H1 (cell line): ENCODE measurements around the gene FGF4. TPM values are rescaled to one million over a fixed set of nuclear protein-coding genes. Genes with fewer than 3 reads are reported as not detected.

Source experiments
- CTCF ChIA-PET: fragments of 300-600 bp; sonication (Branson Sonifier 250); formaldehyde crosslinking; loops from one replicate; lab custom pipeline; 2021; ENCODE audit not compliant: partially characterized antibody; lab: Charles Lee
- POLR2A ChIA-PET: fragments of 300-600 bp; sonication (Branson Sonifier 250); formaldehyde crosslinking; loops from one replicate; lab custom pipeline; 2021; ENCODE audit warnings: inconsistent platforms; ENCODE audit not compliant: partially characterized antibody; lab: Charles Lee
- DNase-seq, 2 experiments: peaks; one replicate each; pipeline versions ENCODE4 v3.0.0 to v3.0.0-alpha.2; 2010 to 2022; ENCODE audit warnings: low spot score in 2 of 2, low read depth in 1 of 2, mixed read lengths in 1 of 2
- FAIRE-seq: peaks from 2 replicates; lab custom pipeline; 2011; peaks lifted over from hg19 to GRCh38; lab: Jason Lieb, UNC
- H2AFZ ChIP-seq: 2 replicates; pipeline ENCODE4 v1.8.1; 2012; ENCODE audit warnings: low read length, inconsistent platforms
- H2AK5ac ChIP-seq: 2 replicates; pipeline ENCODE4 v1.6.1; 2013; ENCODE audit warnings: low read depth, low read length
- H2BK120ac ChIP-seq: replicated peaks from 2 replicates; pipeline ENCODE3; 2013; ENCODE audit warnings: low read depth, low read length, inconsistent platforms
- H2BK12ac ChIP-seq: 2 replicates; pipeline ENCODE4 v1.6.1; 2013; ENCODE audit warnings: low read depth, low read length
- H2BK15ac ChIP-seq: 2 replicates; pipeline ENCODE4 v1.6.1; 2013; ENCODE audit warnings: low read length
- H2BK20ac ChIP-seq: 2 replicates; pipeline ENCODE4 v1.6.1; 2013; ENCODE audit warnings: low read length
- H2BK5ac ChIP-seq: 2 replicates; pipeline ENCODE4 v1.6.1; 2013; ENCODE audit warnings: low read depth, low read length
- H3K14ac ChIP-seq: 2 replicates; pipeline ENCODE4 v1.6.1; 2013; ENCODE audit warnings: inconsistent platforms; ENCODE audit not compliant: insufficient read length
- H3K18ac ChIP-seq: 2 replicates; pipeline ENCODE4 v1.6.1; 2013; ENCODE audit warnings: low read length; ENCODE audit errors: extremely low read depth
- H3K23ac ChIP-seq: 2 replicates; pipeline ENCODE4 v1.6.1; 2013; ENCODE audit warnings: inconsistent platforms; ENCODE audit not compliant: insufficient read length
- H3K23me2 ChIP-seq: 2 replicates; pipeline ENCODE4 v1.6.1; 2013; ENCODE audit warnings: low read depth, low read length
- H3K27ac ChIP-seq: 2 replicates; pipeline ENCODE4 v1.6.1; 2011; ENCODE audit warnings: low read depth, low read length, inconsistent platforms
- H3K27me3 ChIP-seq, 4 experiments: replicated peaks in 1 of 4; 1 replicate in 1 of 4; 2 replicates in 3 of 4; pipeline versions ENCODE4 v1.6.1 to v1.8.1; 2011 to 2013; ENCODE audit warnings: low read length in 3 of 4, mild to moderate bottlenecking in 3 of 4, inconsistent platforms in 2 of 4, mixed read lengths in 2 of 4, moderate library complexity in 1 of 4; ENCODE audit not compliant: control insufficient read depth in 3 of 4, insufficient read depth in 3 of 4; ENCODE audit errors: extremely low read depth in 1 of 4
- H3K36me3 ChIP-seq, 4 experiments: 2 replicates each; pipeline versions ENCODE4 v1.6.1 to v1.8.1; 2011 to 2013; ENCODE audit warnings: mild to moderate bottlenecking in 4 of 4, low read length in 3 of 4, moderate library complexity in 2 of 4, control low read depth in 1 of 4, inconsistent platforms in 1 of 4; ENCODE audit not compliant: insufficient read depth in 4 of 4, control insufficient read depth in 2 of 4
- H3K4ac ChIP-seq: replicated peaks from 2 replicates; pipeline ENCODE3; 2013; ENCODE audit warnings: low read length, low read depth, mixed read lengths, inconsistent platforms; ENCODE audit not compliant: insufficient read length
- H3K4me1 ChIP-seq, 4 experiments: replicated peaks in 1 of 4; 1 replicate in 1 of 4; 2 replicates in 3 of 4; pipeline versions ENCODE4 v1.6.1 to v1.8.1; 2011 to 2013; ENCODE audit warnings: low read length in 3 of 4, inconsistent platforms in 2 of 4, mixed read lengths in 1 of 4; ENCODE audit not compliant: insufficient read depth in 4 of 4, control insufficient read depth in 3 of 4
- H3K4me2 ChIP-seq, 2 experiments: 2 replicates each; pipeline versions ENCODE4 v1.6.1 to v1.8.1; 2011 to 2013; ENCODE audit warnings: low read depth in 2 of 2, low read length in 2 of 2, control low read depth in 1 of 2, inconsistent platforms in 1 of 2, mild to moderate bottlenecking in 1 of 2; ENCODE audit not compliant: insufficient read depth in 1 of 2
- H3K4me3 ChIP-seq, 4 experiments: fragments of 200-600, 300-600 bp in 1 of 4; sonication (generic), shearing (Covaris generic), sonication (Bioruptor Twin) in 1 of 4; 2 replicates each; pipeline versions ENCODE4 v1.5.1 to v1.8.1; 2011 to 2016; ENCODE audit warnings: low read length in 4 of 4, low read depth in 3 of 4, control low read depth in 2 of 4, inconsistent platforms in 2 of 4, mild to moderate bottlenecking in 2 of 4, mixed read lengths in 1 of 4, moderate library complexity in 1 of 4; ENCODE audit not compliant: insufficient read depth in 2 of 4; ENCODE audit errors: extremely low read depth in 1 of 4
- H3K56ac ChIP-seq: replicated peaks from 2 replicates; pipeline ENCODE3; 2013; ENCODE audit warnings: low read depth, mild to moderate bottlenecking, mixed read lengths, low read length, inconsistent platforms; ENCODE audit not compliant: insufficient read length
- H3K79me1 ChIP-seq: 2 replicates; pipeline ENCODE4 v1.6.1; 2013; ENCODE audit warnings: low read depth, low read length, control low read depth
- H3K79me2 ChIP-seq, 2 experiments: 2 replicates each; pipeline versions ENCODE4 v1.6.1 to v1.8.1; 2012 to 2013; ENCODE audit warnings: low read length in 2 of 2, mild to moderate bottlenecking in 2 of 2, inconsistent platforms in 1 of 2; ENCODE audit not compliant: insufficient read depth in 2 of 2, control insufficient read depth in 1 of 2
- H3K9ac ChIP-seq, 4 experiments: replicated peaks in 1 of 4; 1 replicate in 1 of 4; 2 replicates in 3 of 4; pipeline versions ENCODE4 v1.6.1 to v1.8.1; 2011 to 2013; ENCODE audit warnings: low read depth in 3 of 4, low read length in 3 of 4, control low read depth in 2 of 4, mild to moderate bottlenecking in 2 of 4, moderate library complexity in 2 of 4, inconsistent platforms in 1 of 4; ENCODE audit errors: extremely low read depth in 1 of 4
- H3K9me3 ChIP-seq, 2 experiments: 2 replicates each; pipeline versions ENCODE4 v1.6.1 to v1.8.1; 2012 to 2013; ENCODE audit warnings: mild to moderate bottlenecking in 2 of 2, moderate library complexity in 2 of 2, control low read depth in 1 of 2, inconsistent platforms in 1 of 2, low read depth in 1 of 2, low read length in 1 of 2, mixed read lengths in 1 of 2; ENCODE audit not compliant: insufficient read depth in 2 of 2
- H4K20me1 ChIP-seq, 2 experiments: replicated peaks in 1 of 2; 2 replicates each; pipeline versions ENCODE3 to v1.8.1; 2011 to 2013; ENCODE audit warnings: inconsistent platforms in 2 of 2, low read length in 2 of 2, mild to moderate bottlenecking in 1 of 2; ENCODE audit not compliant: insufficient read depth in 2 of 2, control insufficient read depth in 1 of 2
- H4K5ac ChIP-seq: 2 replicates; pipeline ENCODE4 v1.6.1; 2013; ENCODE audit warnings: low read length, low read depth, mixed read lengths, inconsistent platforms; ENCODE audit not compliant: insufficient read length
- H4K8ac ChIP-seq: 2 replicates; pipeline ENCODE4 v1.8.0; 2013; ENCODE audit warnings: mild to moderate bottlenecking, moderate library complexity, low read length, inconsistent platforms; ENCODE audit not compliant: insufficient read depth; ENCODE audit errors: extremely low read depth
- H4K91ac ChIP-seq: replicated peaks from 2 replicates; pipeline ENCODE3; 2013; ENCODE audit warnings: low read length, mixed read lengths, inconsistent platforms; ENCODE audit not compliant: insufficient read length
- ASH2L ChIP-seq: fragments of 200-600, 300-600 bp; sonication (generic); IDR thresholded peaks from one replicate; pipeline ENCODE4 v1.7.1; 2017; ENCODE audit warnings: low read length
- CREB1 ChIP-seq: IDR thresholded peaks from 2 replicates; pipeline ENCODE4 v1.6.1; 2012; ENCODE audit warnings: inconsistent platforms
- FOSL1 ChIP-seq: IDR thresholded peaks from 2 replicates; pipeline ENCODE4 v1.6.1; 2011; ENCODE audit warnings: mild to moderate bottlenecking, low read depth, low read length, moderate library complexity; ENCODE audit not compliant: insufficient read depth
- KDM1A ChIP-seq: fragments of 200-600, 300-600 bp; sonication (generic); IDR thresholded peaks from 2 replicates; pipeline ENCODE4 v1.7.1; 2016; ENCODE audit warnings: mild to moderate bottlenecking, low read length, borderline replicate concordance
- MAX ChIP-seq: IDR thresholded peaks from 2 replicates; pipeline ENCODE4 v1.6.1; 2012; ENCODE audit warnings: inconsistent platforms
- RAD21 ChIP-seq, 2 experiments: IDR thresholded peaks in 1 of 2; conservative IDR thresholded peaks in 1 of 2; 2 replicates each; pipeline ENCODE4 v1.6.1; 2011; ENCODE audit warnings: low read depth in 2 of 2, low read length in 2 of 2, improper control_type of control experiment in 1 of 2, inconsistent platforms in 1 of 2, mild to moderate bottlenecking in 1 of 2, moderate library complexity in 1 of 2
- SIRT6 ChIP-seq: IDR thresholded peaks from one replicate; pipeline ENCODE4 v1.7.1; 2012; ENCODE audit warnings: low read length, inconsistent platforms
- WGBS, 2 experiments: shearing (Covaris generic) in 1 of 2; methylation state at CpG; one replicate each; pipeline versions ENCODE4 v1.1.6 to v1.1.7; 2013 to 2015; ENCODE audit warnings: low lambda C conversion rate in 2 of 2, mixed read lengths in 2 of 2, inconsistent platforms in 1 of 2, low coverage in 1 of 2, missing lambda C conversion rate in 1 of 2; ENCODE audit not compliant: insufficient replicate concordance in 2 of 2, insufficient coverage in 1 of 2, insufficient read length in 1 of 2; ENCODE audit errors: extremely low coverage in 1 of 2, missing lambda C conversion rate in 1 of 2; 5-methylcytosine and 5-hydroxymethylcytosine counted together
- polyA plus RNA-seq, 7 experiments: library from polyadenylated mRNA; depleted of rRNA in 3 of 7; stranded (reverse) in 5 of 7; unstranded in 2 of 7; fragments of >200 nt in 5 of 7; fragments of 200-250 nt in 2 of 7; gene quantifications; 1 replicate in 5 of 7; 2 replicates in 1 of 7; 4 replicates in 1 of 7; pipeline versions ENCODE4 v1.2.1 to v1.2.3, GENCODE V29; 2011 to 2013; ENCODE audit warnings: missing spikeins in 2 of 7, mixed read lengths in 2 of 7
- total RNA-seq: library from RNA; stranded (reverse); fragmentation: NEBNext Ultra II Directional; extraction: Animal tissue kit (Norgen Biotek cat#: 25700); gene quantifications from 2 replicates; pipeline ENCODE4 v1.2.1, GENCODE V29; 2021
- TF ChIP-seq, protein P1 (sequence below), 3 experiments: IDR thresholded peaks; 1 replicate in 2 of 3; 2 replicates in 1 of 3; pipeline versions ENCODE4 v1.5.1 to v1.6.1; 2011; ENCODE audit warnings: low read length in 3 of 3, mild to moderate bottlenecking in 3 of 3, inconsistent platforms in 2 of 3, low read depth in 1 of 3, moderate library complexity in 1 of 3; ENCODE audit not compliant: insufficient read depth in 1 of 3; ENCODE audit errors: control extremely low read depth in 1 of 3

FGF4 gene
- total and polyA plus RNA-seq, 2 of the 8 experiments (the other 6 are each of a cell fraction or from before 2014, with no cell fraction given), result 0.57 to 2.0 TPM

GRCh38 chr11:69801513-69802335, 26.6 kb upstream of the FGF4 start:
- H2AFZ ChIP-seq, result no peak overlapping the region
- H4K20me1 ChIP-seq, result peaks cover 0 to 7% of the 10 kb centered on the region in 2 experiments
- H3K23ac ChIP-seq, result no peak overlapping the region
- no peaks in the 10 kb centered on the region for H3K79me1 ChIP-seq
- no peak overlapping the region for H3K4me2 ChIP-seq
- H3K36me3 ChIP-seq, result no peaks in the 10 kb centered on the region
- ChIA-PET POLR2A (interaction anchor here (1.0 to 1.1 kb wide), 3 partner anchors 10 to 81 kb away, joined by 3 read pairs; no protein-coding TSS in a partner anchor), CTCF (interaction anchor here (0.6 to 9.5 kb wide), 39 partner anchors 8 to 502 kb away, joined by 3 to 197 read pairs (median 4); partner anchors contain the start of gene FGF4)
- H4K8ac ChIP-seq, result no peak overlapping the region
- peaks cover 0 to 5% (median 0%) of the 10 kb centered on the region in 4 experiments; a peak in 3 of 7 replicates for H3K4me1 ChIP-seq
- DNase-seq (peak; percentile 59 to 96), FAIRE-seq (no peak)
- H2BK20ac ChIP-seq, result no peak overlapping the region
- H3K14ac ChIP-seq, result no peak overlapping the region
- no peak overlapping the region for H2AK5ac ChIP-seq
- peaks cover 4 to 5% of the 10 kb centered on the region in 2 experiments; a peak in 3 of 4 replicates for H3K9me3 ChIP-seq
- H3K23me2 ChIP-seq, result peaks cover 9% of the 10 kb centered on the region; the same call in 1 of the 2 replicates
- H3K27me3 ChIP-seq, result no peaks in the 10 kb centered on the region; a peak in 1 of 7 replicates
- H3K27ac ChIP-seq, result no peak overlapping the region
- H2BK120ac ChIP-seq, result no peak overlapping the region
- no peak overlapping the region for H4K91ac ChIP-seq
- H2BK15ac ChIP-seq, result peak overlapping the region; percentile 65; the same call in 1 of the 2 replicates
- no peak overlapping the region for H3K4me3 ChIP-seq
- no peak overlapping the region for H4K5ac ChIP-seq
- no peaks in the 10 kb centered on the region for H3K79me2 ChIP-seq
- no peak overlapping the region for H3K56ac ChIP-seq
- 50% methylated on average over 15 of the region's 15 CpGs; no CpG with 5 or more reads in 1 of the 2 experiments for WGBS, 2 experiments
- H2BK5ac ChIP-seq, result no peak overlapping the region
- no peak overlapping the region for H3K9ac ChIP-seq
- H3K18ac ChIP-seq, result no peak overlapping the region
- no peak overlapping the region for H3K4ac ChIP-seq
- peak overlapping the region; percentile 92; the same call in 1 of the 2 replicates for H2BK12ac ChIP-seq
- TF ChIP-seq CREB1, result peak; percentile 39; the same call in 1 of the 2 replicates
- TF ChIP-seq FOSL1, result no peak
- TF ChIP-seq, protein P1, sequence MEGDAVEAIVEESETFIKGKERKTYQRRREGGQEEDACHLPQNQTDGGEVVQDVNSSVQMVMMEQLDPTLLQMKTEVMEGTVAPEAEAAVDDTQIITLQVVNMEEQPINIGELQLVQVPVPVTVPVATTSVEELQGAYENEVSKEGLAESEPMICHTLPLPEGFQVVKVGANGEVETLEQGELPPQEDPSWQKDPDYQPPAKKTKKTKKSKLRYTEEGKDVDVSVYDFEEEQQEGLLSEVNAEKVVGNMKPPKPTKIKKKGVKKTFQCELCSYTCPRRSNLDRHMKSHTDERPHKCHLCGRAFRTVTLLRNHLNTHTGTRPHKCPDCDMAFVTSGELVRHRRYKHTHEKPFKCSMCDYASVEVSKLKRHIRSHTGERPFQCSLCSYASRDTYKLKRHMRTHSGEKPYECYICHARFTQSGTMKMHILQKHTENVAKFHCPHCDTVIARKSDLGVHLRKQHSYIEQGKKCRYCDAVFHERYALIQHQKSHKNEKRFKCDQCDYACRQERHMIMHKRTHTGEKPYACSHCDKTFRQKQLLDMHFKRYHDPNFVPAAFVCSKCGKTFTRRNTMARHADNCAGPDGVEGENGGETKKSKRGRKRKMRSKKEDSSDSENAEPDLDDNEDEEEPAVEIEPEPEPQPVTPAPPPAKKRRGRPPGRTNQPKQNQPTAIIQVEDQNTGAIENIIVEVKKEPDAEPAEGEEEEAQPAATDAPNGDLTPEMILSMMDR (IDR thresholded peaks at IDR 0.05; ENCODE audit: control extremely low read depth in 1 of 3, insufficient read depth in 1 of 3, low read depth in 1 of 3, low read length in 3 of 3), result peak; percentile 89 to 97 (median 91)
- TF ChIP-seq ASH2L, result no peak
- peak; percentile 81; the same call in 1 of the 2 replicates for TF ChIP-seq MAX
- TF ChIP-seq RAD21 (IDR thresholded peaks at IDR 0.05 in 1 of 2, conservative IDR thresholded peaks at IDR 0.05 in 1 of 2; ENCODE audit: low read depth in 2 of 2, low read length in 2 of 2), result peak; percentile 77 to 87
- no peak for TF ChIP-seq SIRT6
- no peak for TF ChIP-seq KDM1A
